ENCODE measurements around the gene CCDC192.

- TF ChIP-seq, protein P1, sequence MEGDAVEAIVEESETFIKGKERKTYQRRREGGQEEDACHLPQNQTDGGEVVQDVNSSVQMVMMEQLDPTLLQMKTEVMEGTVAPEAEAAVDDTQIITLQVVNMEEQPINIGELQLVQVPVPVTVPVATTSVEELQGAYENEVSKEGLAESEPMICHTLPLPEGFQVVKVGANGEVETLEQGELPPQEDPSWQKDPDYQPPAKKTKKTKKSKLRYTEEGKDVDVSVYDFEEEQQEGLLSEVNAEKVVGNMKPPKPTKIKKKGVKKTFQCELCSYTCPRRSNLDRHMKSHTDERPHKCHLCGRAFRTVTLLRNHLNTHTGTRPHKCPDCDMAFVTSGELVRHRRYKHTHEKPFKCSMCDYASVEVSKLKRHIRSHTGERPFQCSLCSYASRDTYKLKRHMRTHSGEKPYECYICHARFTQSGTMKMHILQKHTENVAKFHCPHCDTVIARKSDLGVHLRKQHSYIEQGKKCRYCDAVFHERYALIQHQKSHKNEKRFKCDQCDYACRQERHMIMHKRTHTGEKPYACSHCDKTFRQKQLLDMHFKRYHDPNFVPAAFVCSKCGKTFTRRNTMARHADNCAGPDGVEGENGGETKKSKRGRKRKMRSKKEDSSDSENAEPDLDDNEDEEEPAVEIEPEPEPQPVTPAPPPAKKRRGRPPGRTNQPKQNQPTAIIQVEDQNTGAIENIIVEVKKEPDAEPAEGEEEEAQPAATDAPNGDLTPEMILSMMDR (IDR thresholded peaks at IDR 0.05), result no peak
- TF ChIP-seq POLR2A (IDR thresholded peaks at IDR 0.05), result no peak
These were observed 272.8 kb downstream of the CCDC192 start for GRCh38 chr5:127975961-127976360.
